ENCODE measurements around the gene SPAG4.

SPAG4 gene

GRCh38 chr20:35619196-35620095 is 3.8 kb downstream of the SPAG4 start:
- H3K4me3 ChIP-seq (ENCODE audit: low read depth in 1 of 2, low read length in 1 of 2), result peak overlapping the region; percentile 64 to 81
- H3K4me1 ChIP-seq (ENCODE audit: control insufficient read depth in 1 of 2, insufficient read depth in 1 of 2, low read depth in 1 of 2, low read length in 1 of 2), result peaks cover 64 to 73% of the 10 kb centered on the region in 2 experiments
- TF ChIP-seq, protein P1, sequence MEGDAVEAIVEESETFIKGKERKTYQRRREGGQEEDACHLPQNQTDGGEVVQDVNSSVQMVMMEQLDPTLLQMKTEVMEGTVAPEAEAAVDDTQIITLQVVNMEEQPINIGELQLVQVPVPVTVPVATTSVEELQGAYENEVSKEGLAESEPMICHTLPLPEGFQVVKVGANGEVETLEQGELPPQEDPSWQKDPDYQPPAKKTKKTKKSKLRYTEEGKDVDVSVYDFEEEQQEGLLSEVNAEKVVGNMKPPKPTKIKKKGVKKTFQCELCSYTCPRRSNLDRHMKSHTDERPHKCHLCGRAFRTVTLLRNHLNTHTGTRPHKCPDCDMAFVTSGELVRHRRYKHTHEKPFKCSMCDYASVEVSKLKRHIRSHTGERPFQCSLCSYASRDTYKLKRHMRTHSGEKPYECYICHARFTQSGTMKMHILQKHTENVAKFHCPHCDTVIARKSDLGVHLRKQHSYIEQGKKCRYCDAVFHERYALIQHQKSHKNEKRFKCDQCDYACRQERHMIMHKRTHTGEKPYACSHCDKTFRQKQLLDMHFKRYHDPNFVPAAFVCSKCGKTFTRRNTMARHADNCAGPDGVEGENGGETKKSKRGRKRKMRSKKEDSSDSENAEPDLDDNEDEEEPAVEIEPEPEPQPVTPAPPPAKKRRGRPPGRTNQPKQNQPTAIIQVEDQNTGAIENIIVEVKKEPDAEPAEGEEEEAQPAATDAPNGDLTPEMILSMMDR (IDR thresholded peaks at IDR 0.05), result no peak
- peaks cover under 1% of the 10 kb centered on the region for H3K36me3 ChIP-seq
- peaks cover 16% of the 10 kb centered on the region for H3K27me3 ChIP-seq
- H3K9me3 ChIP-seq, result no peaks in the 10 kb centered on the region
- peak overlapping the region; percentile 82 for H3K27ac ChIP-seq

DNA sequence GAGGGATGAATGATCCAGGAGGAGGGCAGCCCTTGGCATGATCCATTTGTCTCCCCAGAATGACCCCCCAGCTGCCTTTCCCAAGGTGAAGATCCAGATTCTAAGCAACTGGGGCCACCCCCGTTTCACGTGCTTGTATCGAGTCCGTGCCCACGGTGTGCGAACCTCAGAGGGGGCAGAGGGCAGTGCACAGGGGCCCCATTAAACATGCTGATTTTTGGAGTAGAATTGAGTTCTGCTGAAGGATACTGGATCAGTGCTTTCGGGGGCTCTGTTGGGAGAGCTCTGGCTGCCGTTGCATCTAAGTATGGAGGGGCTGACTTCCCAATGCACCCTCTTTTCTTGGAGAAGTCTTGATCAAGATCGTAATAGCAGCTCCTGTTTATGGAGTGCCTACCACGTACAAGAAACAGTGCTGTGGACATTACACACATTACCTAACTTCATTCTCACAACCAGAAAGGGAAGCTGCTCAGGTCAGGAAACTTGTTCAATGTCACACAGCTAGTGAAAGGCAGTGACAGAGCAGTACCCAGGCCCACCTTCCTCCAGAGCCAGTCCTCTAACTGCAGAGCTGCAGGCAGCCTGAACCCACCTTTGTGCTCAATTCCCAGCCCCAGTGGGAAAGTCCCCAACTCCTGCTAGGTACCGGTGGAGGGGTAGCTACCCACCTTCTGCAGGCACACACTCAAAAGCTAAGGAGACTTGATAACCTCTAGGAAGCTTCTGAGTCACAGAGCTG is 5.4 kb downstream of the SPAG4 start:
- H3K36me3 ChIP-seq, result peaks cover 16% of the 10 kb centered on the region

DNA sequence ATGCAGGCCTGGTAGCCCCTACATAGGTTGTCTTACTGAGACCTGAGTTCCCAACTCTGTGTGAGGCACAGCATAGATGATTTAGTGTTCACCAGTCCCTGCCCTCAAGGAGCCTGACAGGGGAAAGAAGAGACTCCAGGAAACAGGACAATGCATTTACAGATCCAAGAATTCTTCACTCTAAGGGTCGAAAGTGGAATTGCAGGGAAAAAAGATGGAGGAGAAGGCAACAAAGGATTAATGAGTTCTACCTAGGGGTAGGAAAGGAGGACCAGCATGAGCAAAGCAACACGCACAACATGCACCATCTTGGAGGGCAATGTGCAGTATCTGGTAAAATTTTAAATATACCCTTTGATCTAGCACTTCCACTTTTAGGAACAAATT is 5.9 kb downstream of the SPAG4 start:
- TF ChIP-seq, protein P1 (IDR thresholded peaks at IDR 0.05), result no peak
- Histone ChIP-seq H3K4me1 (ENCODE audit: control insufficient read depth in 1 of 2, insufficient read depth in 1 of 2, low read depth in 1 of 2, low read length in 1 of 2) (peaks cover 58 to 65% of the 10 kb centered on the region in 2 experiments), H3K9me3 (no peaks in the 10 kb centered on the region), H3K4me3 (ENCODE audit: low read depth in 1 of 2, low read length in 1 of 2) (peak overlapping the region in 1 of 2 experiments; percentile 28), H3K36me3 (peaks cover 21% of the 10 kb centered on the region), H3K27me3 (peaks cover 16% of the 10 kb centered on the region), H3K27ac (peak overlapping the region; percentile 82)

More for the DNA sequence above, 5.4 kb downstream of the SPAG4 start:
- Histone ChIP-seq H3K27me3 (peaks cover 16% of the 10 kb centered on the region), H3K4me1 (ENCODE audit: control insufficient read depth in 1 of 2, insufficient read depth in 1 of 2, low read depth in 1 of 2, low read length in 1 of 2) (peaks cover 58 to 66% of the 10 kb centered on the region in 2 experiments), H3K4me3 (ENCODE audit: low read depth in 1 of 2, low read length in 1 of 2) (peak overlapping the region in 1 of 2 experiments; percentile 28), H3K9me3 (no peaks in the 10 kb centered on the region), H3K27ac (peak overlapping the region; percentile 82)
- TF ChIP-seq, protein P1 (IDR thresholded peaks at IDR 0.05), result no peak

GRCh38 chr20:35625584-35626385 is 10.2 kb downstream of the SPAG4 start:
- Histone ChIP-seq H3K9me3 (no peaks in the 10 kb centered on the region), H3K36me3 (peaks cover 53% of the 10 kb centered on the region), H3K4me3 (ENCODE audit: low read depth in 1 of 2, low read length in 1 of 2) (no peak overlapping the region), H3K27me3 (no peaks in the 10 kb centered on the region), H3K4me1 (ENCODE audit: control insufficient read depth in 1 of 2, insufficient read depth in 1 of 2, low read depth in 1 of 2, low read length in 1 of 2) (peaks cover 46 to 49% of the 10 kb centered on the region in 2 experiments), H3K27ac (no peak overlapping the region)
- TF ChIP-seq, protein P1 (IDR thresholded peaks at IDR 0.05), result no peak

DNA sequence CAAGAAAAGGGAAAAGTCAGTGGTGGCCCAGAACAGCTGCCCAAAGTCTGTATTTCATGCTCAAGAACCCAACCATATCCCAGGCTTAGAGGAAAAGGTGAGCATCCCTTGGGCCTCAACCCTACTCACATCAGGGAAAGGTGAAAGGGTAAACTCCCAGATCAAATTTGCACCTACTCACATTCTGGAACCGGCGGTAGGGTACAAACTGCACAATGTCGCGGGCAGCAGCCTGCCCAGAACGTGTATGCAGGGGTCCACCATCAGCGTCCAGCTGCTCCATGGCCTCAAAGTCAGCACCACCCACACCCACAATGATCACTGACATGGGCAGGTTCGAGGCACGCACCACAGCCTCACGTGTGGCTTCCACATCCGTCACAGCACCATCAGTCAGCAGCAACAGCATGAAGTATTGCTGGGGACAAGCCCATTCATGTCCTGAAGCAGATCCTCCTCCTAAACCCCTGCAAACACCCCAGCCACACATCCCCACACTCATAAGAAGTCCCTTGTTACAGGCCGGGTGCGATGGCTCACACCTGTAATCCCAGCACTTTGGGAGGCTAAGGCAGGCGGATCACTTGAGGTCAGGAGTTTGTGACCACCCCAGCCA is 10.9 kb downstream of the SPAG4 start:
- Histone ChIP-seq H3K36me3 (peaks cover 60% of the 10 kb centered on the region), H3K4me1 (ENCODE audit: control insufficient read depth in 1 of 2, insufficient read depth in 1 of 2, low read depth in 1 of 2, low read length in 1 of 2) (peaks cover 41 to 43% of the 10 kb centered on the region in 2 experiments), H3K9me3 (no peaks in the 10 kb centered on the region), H3K27me3 (no peaks in the 10 kb centered on the region), H3K4me3 (ENCODE audit: low read depth in 1 of 2, low read length in 1 of 2) (no peak overlapping the region), H3K27ac (no peak overlapping the region)
- TF ChIP-seq, protein P1 (IDR thresholded peaks at IDR 0.05), result no peak
